ENCODE measurements around the gene ATAD2B.

Gene ATAD2B

GRCh38 chr2:23706613-23707078, 220.3 kb downstream of the ATAD2B start:
- 0 out of 2 replicates have a peak, but pooled peaks cover 7% of the 10 kb centered on the region for H3K36me3 ChIP-seq (ENCODE audit: insufficient read depth, low read length)
- H3K4me1 ChIP-seq (ENCODE audit: insufficient read depth, low read length, severe bottlenecking): peaks cover 9% of the 10 kb centered on the region
- H3K4me3 ChIP-seq (ENCODE audit: low read depth, low read length, poor library complexity, severe bottlenecking): no peak overlapping the region
- no peak overlapping the region for H3K4me2 ChIP-seq (ENCODE audit: low read length)
- no peaks in the 10 kb centered on the region for H3K9me3 ChIP-seq (ENCODE audit: low read length)
- no peaks in the 10 kb centered on the region for H3K79me2 ChIP-seq (ENCODE audit: insufficient read depth, low read length)
- no peaks in the 10 kb centered on the region for H3K27me3 ChIP-seq (ENCODE audit: insufficient read depth, low read length)
- H3K27ac ChIP-seq (ENCODE audit: low read depth, low read length, poor library complexity, severe bottlenecking): no peak overlapping the region
- H3K9me2 ChIP-seq (ENCODE audit: low read depth, low read length): no peaks in the 10 kb centered on the region
- no peak for TF ChIP-seq EZH2 (IDR thresholded peaks at IDR 0.05; ENCODE audit: borderline replicate concordance, low read length)
- TF ChIP-seq, protein P1, sequence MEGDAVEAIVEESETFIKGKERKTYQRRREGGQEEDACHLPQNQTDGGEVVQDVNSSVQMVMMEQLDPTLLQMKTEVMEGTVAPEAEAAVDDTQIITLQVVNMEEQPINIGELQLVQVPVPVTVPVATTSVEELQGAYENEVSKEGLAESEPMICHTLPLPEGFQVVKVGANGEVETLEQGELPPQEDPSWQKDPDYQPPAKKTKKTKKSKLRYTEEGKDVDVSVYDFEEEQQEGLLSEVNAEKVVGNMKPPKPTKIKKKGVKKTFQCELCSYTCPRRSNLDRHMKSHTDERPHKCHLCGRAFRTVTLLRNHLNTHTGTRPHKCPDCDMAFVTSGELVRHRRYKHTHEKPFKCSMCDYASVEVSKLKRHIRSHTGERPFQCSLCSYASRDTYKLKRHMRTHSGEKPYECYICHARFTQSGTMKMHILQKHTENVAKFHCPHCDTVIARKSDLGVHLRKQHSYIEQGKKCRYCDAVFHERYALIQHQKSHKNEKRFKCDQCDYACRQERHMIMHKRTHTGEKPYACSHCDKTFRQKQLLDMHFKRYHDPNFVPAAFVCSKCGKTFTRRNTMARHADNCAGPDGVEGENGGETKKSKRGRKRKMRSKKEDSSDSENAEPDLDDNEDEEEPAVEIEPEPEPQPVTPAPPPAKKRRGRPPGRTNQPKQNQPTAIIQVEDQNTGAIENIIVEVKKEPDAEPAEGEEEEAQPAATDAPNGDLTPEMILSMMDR (IDR thresholded peaks at IDR 0.05; ENCODE audit: low read length): no peak
- no peak overlapping the region for H3K9ac ChIP-seq (ENCODE audit: low read length)
- no peaks in the 10 kb centered on the region for H3F3A ChIP-seq (ENCODE audit: insufficient read depth, low read length)
- no peak overlapping the region for H2AFZ ChIP-seq (ENCODE audit: low read length)
- H4K20me1 ChIP-seq (ENCODE audit: insufficient read depth, low read length): no peaks in the 10 kb centered on the region

DNA sequence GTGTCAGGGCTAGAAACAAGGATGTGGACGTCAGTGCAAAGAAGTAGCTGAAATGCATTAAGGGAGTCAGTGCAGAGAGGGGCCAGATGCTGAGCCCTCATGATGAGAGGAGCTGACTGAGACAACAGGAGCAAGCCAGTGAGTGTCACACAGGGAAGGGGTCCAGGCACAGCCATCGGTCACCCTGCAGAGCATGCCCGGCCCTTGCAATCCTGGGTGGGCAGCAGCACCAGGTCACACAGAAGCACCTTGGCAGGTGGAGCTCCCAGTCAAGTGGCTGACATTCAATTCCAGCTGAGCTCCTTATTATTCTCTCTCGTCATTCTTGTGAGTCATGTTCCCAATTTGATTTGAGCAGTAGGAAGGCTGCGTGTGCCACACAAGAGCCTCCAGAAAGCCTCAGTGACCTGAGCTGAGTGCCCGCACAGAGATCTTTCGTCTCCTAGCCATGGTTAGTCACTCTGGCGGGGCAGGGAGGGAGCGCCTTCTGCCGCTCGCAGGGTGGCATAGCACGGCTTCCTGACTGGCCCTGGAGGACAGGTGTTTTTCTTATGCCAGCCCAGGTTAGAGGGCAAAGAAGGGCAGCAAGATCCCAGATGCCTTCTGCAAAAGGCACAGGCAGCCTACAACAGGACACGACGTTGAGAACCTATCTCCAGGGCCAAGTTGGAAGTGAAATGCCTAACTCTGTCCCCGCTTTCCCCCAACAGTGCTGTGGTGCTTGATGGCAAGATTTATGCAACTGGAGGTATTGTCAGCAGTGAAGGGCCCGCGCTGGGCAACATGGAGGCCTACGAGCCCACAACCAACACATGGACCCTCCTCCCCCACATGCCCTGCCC, 220.9 kb downstream of the ATAD2B start:
- Histone ChIP-seq H3F3A (ENCODE audit: insufficient read depth, low read length) (no peaks in the 10 kb centered on the region), H3K27me3 (ENCODE audit: insufficient read depth, low read length) (no peaks in the 10 kb centered on the region), H3K4me1 (ENCODE audit: insufficient read depth, low read length, severe bottlenecking) (peaks cover 9% of the 10 kb centered on the region), H4K20me1 (ENCODE audit: insufficient read depth, low read length) (no peaks in the 10 kb centered on the region), H3K27ac (ENCODE audit: low read depth, low read length, poor library complexity, severe bottlenecking) (no peak overlapping the region), H3K9ac (ENCODE audit: low read length) (no peak overlapping the region), H3K4me3 (ENCODE audit: low read depth, low read length, poor library complexity, severe bottlenecking) (no peak overlapping the region), H3K9me3 (ENCODE audit: low read length) (no peaks in the 10 kb centered on the region), H3K4me2 (ENCODE audit: low read length) (no peak overlapping the region), H3K36me3 (ENCODE audit: insufficient read depth, low read length) (0 out of 2 replicates have a peak, but pooled peaks cover 7% of the 10 kb centered on the region), H2AFZ (ENCODE audit: low read length) (no peak overlapping the region), H3K9me2 (ENCODE audit: low read depth, low read length) (no peaks in the 10 kb centered on the region), H3K79me2 (ENCODE audit: insufficient read depth, low read length) (no peaks in the 10 kb centered on the region)
- no peak for TF ChIP-seq EZH2 (IDR thresholded peaks at IDR 0.05; ENCODE audit: borderline replicate concordance, low read length)
- TF ChIP-seq, protein P1 (IDR thresholded peaks at IDR 0.05; ENCODE audit: low read length): no peak

- no peak overlapping the region for H3K27ac ChIP-seq (ENCODE audit: low read depth, low read length, poor library complexity, severe bottlenecking)
- H4K20me1 ChIP-seq (ENCODE audit: insufficient read depth, low read length): no peaks in the 10 kb centered on the region
- TF ChIP-seq, protein P1 (IDR thresholded peaks at IDR 0.05; ENCODE audit: low read length): no peak
- no peak for TF ChIP-seq EZH2 (IDR thresholded peaks at IDR 0.05; ENCODE audit: borderline replicate concordance, low read length)
- no peaks in the 10 kb centered on the region for H3K9me3 ChIP-seq (ENCODE audit: low read length)
- no peaks in the 10 kb centered on the region for H3K36me3 ChIP-seq (ENCODE audit: insufficient read depth, low read length)
- peaks cover 9% of the 10 kb centered on the region for H3K4me1 ChIP-seq (ENCODE audit: insufficient read depth, low read length, severe bottlenecking)
- H3K9me2 ChIP-seq (ENCODE audit: low read depth, low read length): no peaks in the 10 kb centered on the region
- H3F3A ChIP-seq (ENCODE audit: insufficient read depth, low read length): no peaks in the 10 kb centered on the region
- H2AFZ ChIP-seq (ENCODE audit: low read length): no peak overlapping the region
- H3K4me2 ChIP-seq (ENCODE audit: low read length): no peak overlapping the region
- H3K79me2 ChIP-seq (ENCODE audit: insufficient read depth, low read length): no peaks in the 10 kb centered on the region
- H3K4me3 ChIP-seq (ENCODE audit: low read depth, low read length, poor library complexity, severe bottlenecking): no peak overlapping the region
- no peaks in the 10 kb centered on the region for H3K27me3 ChIP-seq (ENCODE audit: insufficient read depth, low read length)
- H3K9ac ChIP-seq (ENCODE audit: low read length): no peak overlapping the region
Measured at GRCh38 chr2:23703583-23704385, 223.1 kb downstream of the ATAD2B start.

All from OCI-LY1 (cell line).